Measurements from ENCODE around the gene ABCD1. TPM values are rescaled to one million over a fixed set of nuclear protein-coding genes. Genes with fewer than 3 reads are reported as not detected.

ABCD1 gene
- total RNA-seq, 2 donors from 2014 or later, result 15.2 to 18.0 TPM

DNA sequence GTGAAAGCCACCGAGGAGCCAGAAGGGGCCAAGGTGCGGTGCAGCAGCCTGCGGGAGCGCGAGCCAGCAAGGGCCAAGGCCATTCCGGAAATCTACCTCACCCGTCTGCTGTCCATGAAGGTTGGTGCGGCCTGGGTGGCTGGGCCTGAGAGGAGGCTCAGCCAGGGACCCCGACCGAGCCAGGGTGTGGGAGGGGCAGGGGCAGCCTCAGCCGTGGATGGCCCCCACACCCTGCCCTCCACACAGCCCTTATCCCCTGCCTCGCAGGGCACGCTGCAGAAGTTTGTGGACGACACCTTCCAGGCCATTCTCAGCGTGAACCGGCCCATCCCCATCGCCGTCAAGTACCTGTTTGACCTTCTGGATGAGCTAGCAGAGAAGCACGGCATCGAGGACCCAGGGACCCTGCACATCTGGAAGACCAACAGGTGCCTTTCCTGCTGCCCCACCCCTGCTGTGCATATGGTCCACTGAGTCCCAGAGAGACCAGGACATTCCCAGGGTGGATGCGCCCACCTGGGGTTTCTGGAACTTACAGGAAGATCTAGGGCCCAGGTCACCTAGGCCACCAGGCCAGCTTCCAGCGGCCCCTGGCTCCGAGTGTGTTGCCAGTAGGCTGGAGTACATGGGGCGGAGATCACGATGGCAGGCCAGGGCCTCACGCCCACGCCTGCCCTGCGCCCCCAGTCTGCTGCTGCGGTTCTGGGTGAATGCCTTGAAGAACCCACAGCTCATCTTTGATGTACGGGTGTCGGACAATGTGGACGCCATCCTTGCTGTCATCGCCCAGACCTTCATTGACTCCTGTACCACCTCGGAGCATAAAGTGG is 52.8 kb downstream of the ABCD1 start:
- H3K36me3 ChIP-seq, result no peaks in the 10 kb centered on the region
- H3K9me3 ChIP-seq, result no peaks in the 10 kb centered on the region
- H3K27me3 ChIP-seq, result no peaks in the 10 kb centered on the region
- no peak for TF ChIP-seq CTCF (IDR thresholded peaks at IDR 0.05)
- no peak overlapping the region for H3K4me3 ChIP-seq
- no peak overlapping the region for H3K27ac ChIP-seq
- H3K4me1 ChIP-seq, result peaks cover 0 to 24% of the 10 kb centered on the region in 2 donors
- DNase-seq (ENCODE audit: low spot score), result no peak

DNA sequence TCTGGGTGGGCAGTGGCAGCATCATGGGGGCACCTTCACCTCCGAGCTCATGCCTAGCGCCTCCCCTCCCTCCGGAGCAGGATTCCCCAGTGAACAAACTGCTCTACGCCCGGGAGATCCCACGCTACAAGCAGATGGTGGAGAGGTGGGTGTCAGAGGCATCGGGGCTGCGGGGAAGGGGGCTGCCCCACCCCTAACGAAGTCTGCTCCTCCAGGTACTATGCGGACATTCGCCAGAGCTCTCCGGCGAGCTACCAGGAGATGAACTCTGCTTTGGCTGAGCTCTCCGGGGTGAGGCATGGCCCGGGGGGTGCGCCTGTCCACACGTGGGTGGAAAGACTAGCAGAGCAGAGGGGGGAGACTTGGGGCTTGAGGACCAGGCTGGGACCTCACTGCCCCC is 53.5 kb downstream of the ABCD1 start:
- Histone ChIP-seq H3K27me3 (no peaks in the 10 kb centered on the region), H3K36me3 (no peaks in the 10 kb centered on the region), H3K4me3 (no peak overlapping the region), H3K9me3 (no peaks in the 10 kb centered on the region), H3K27ac (no peak overlapping the region), H3K4me1 (peaks cover 0 to 25% of the 10 kb centered on the region in 2 donors)
- TF ChIP-seq CTCF (IDR thresholded peaks at IDR 0.05), result no peak
- DNase-seq (ENCODE audit: low spot score), result no peak

DNA sequence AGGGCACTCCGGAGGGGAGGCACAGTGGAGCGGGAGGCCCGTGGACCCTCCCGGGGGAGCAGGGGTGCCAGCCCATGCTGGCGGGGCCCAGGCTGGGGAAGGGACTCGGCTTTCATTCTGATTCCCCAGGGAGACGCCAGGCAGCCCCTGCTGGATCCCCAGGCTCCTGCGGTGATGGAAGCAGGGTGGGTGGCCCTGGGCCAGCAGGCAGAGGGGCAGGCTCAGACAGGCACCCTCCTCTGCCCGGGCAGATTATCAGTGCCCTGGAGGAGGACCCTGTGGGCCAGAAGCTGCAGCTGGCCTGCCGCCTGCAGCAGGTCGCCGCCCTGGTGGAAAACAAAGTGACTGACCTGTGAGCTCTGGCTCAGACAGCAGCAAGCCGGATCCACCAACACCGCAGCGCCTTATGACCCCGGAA is 54.0 kb downstream of the ABCD1 start:
- Histone ChIP-seq H3K27ac (no peak overlapping the region), H3K4me3 (no peak overlapping the region), H3K27me3 (no peaks in the 10 kb centered on the region), H3K9me3 (no peaks in the 10 kb centered on the region), H3K4me1 (peaks cover 0 to 25% of the 10 kb centered on the region in 2 donors), H3K36me3 (no peaks in the 10 kb centered on the region)
- DNase-seq (ENCODE audit: low spot score), result no peak
- TF ChIP-seq CTCF (IDR thresholded peaks at IDR 0.05), result no peak

GRCh38 chrX:153779891-153780677 is 55.4 kb downstream of the ABCD1 start:
- peaks cover 0 to 25% of the 10 kb centered on the region in 2 donors for H3K4me1 ChIP-seq
- no peak for TF ChIP-seq CTCF (IDR thresholded peaks at IDR 0.05)
- H3K36me3 ChIP-seq, result peaks cover 3% of the 10 kb centered on the region
- peak overlapping the region; percentile 75 to 84 for H3K27ac ChIP-seq
- H3K27me3 ChIP-seq, result no peaks in the 10 kb centered on the region
- H3K4me3 ChIP-seq, result peak overlapping the region in 1 of 2 donors; percentile 32
- H3K9me3 ChIP-seq, result no peaks in the 10 kb centered on the region
- no peak for DNase-seq (ENCODE audit: low spot score)

- H3K4me3 ChIP-seq, result peak within 1 kb of the TSS; percentile 19 to 32
Measured at GRCh38 chrX:153780678-153781427, 56.2 kb downstream of the ABCD1 start, which contains the start of gene SRPK3. SRPK3 (plus strand) TSS chrX:153781041; CDS start chrX:153781087, 46 bp downstream.

More at GRCh38 chrX:153780678-153781427, 56.2 kb downstream of the ABCD1 start, which contains the start of gene SRPK3:
- no peaks in the 10 kb centered on the region for H3K9me3 ChIP-seq
- H3K27ac ChIP-seq, result peak within 1 kb of the TSS; percentile 75 to 84
- H3K4me1 ChIP-seq, result peaks cover 0 to 25% of the 10 kb centered on the region in 2 donors
- H3K27me3 ChIP-seq, result no peaks in the 10 kb centered on the region
- no peak for TF ChIP-seq CTCF (IDR thresholded peaks at IDR 0.05)
- no peak for DNase-seq (ENCODE audit: low spot score)
- H3K36me3 ChIP-seq, result peaks cover 11% of the 10 kb centered on the region

All from right atrium auricular region (tissue), 2 donors.